Breast epithelium (tissue), 3 donors: Measurements from ENCODE around the gene RYR3.

Experiments used
- CTCF ChIP-seq, 3 donors: fragments of 450-650 bp; IDR thresholded peaks; one replicate each; pipeline ENCODE4 v1.5.1; 2016 to 2017; ENCODE audit warnings: antibody characterized with exemption in 3 of 3, mild to moderate bottlenecking in 3 of 3, moderate library complexity in 3 of 3
- POLR2A ChIP-seq: fragments of 450-650 bp; IDR thresholded peaks from one replicate; pipeline ENCODE4 v1.6.1; 2016; ENCODE audit warnings: antibody characterized with exemption, mild to moderate bottlenecking, moderate library complexity
- POLR2AphosphoS5 ChIP-seq, 3 donors: sonication (generic); formaldehyde crosslinking; IDR thresholded peaks; one replicate each; pipeline ENCODE4 v1.6.1; 2017; ENCODE audit warnings: antibody characterized with exemption in 3 of 3

GRCh38 chr15:33506781-33507296 lies 196.1 kb downstream of the RYR3 start:
- TF ChIP-seq CTCF (IDR thresholded peaks at IDR 0.05): no peak
- no peak for TF ChIP-seq POLR2AphosphoS5 (IDR thresholded peaks at IDR 0.05)
- TF ChIP-seq POLR2A: no peak
